Stomach (tissue), 4 donors: Measurements from ENCODE around the gene RSPRY1.

ENCODE experiments used
- POLR2AphosphoS5 ChIP-seq, 3 donors: sonication (generic); formaldehyde crosslinking; IDR thresholded peaks; one replicate each; pipeline ENCODE4 v1.6.1; 2016; ENCODE audit warnings: antibody characterized with exemption in 3 of 3
- TF ChIP-seq, protein P1 (sequence below), 7 experiments: fragments of 450-650 bp in 4 of 7; fragments of 200-600 bp in 3 of 7; sonication (generic) in 3 of 7; IDR thresholded peaks; one replicate each; pipeline ENCODE4 v1.5.1; 2016 to 2019; ENCODE audit warnings: antibody characterized with exemption in 7 of 7, control low read depth in 2 of 7, mild to moderate bottlenecking in 1 of 7

GRCh38 chr16:57223057-57223456, 36.9 kb downstream of the RSPRY1 start:
- TF ChIP-seq, protein P1, sequence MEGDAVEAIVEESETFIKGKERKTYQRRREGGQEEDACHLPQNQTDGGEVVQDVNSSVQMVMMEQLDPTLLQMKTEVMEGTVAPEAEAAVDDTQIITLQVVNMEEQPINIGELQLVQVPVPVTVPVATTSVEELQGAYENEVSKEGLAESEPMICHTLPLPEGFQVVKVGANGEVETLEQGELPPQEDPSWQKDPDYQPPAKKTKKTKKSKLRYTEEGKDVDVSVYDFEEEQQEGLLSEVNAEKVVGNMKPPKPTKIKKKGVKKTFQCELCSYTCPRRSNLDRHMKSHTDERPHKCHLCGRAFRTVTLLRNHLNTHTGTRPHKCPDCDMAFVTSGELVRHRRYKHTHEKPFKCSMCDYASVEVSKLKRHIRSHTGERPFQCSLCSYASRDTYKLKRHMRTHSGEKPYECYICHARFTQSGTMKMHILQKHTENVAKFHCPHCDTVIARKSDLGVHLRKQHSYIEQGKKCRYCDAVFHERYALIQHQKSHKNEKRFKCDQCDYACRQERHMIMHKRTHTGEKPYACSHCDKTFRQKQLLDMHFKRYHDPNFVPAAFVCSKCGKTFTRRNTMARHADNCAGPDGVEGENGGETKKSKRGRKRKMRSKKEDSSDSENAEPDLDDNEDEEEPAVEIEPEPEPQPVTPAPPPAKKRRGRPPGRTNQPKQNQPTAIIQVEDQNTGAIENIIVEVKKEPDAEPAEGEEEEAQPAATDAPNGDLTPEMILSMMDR (IDR thresholded peaks at IDR 0.05), result no peak
- no peak for TF ChIP-seq POLR2AphosphoS5 (IDR thresholded peaks at IDR 0.05)
